ENCODE results near the gene AUH.

AUH gene

DNA sequence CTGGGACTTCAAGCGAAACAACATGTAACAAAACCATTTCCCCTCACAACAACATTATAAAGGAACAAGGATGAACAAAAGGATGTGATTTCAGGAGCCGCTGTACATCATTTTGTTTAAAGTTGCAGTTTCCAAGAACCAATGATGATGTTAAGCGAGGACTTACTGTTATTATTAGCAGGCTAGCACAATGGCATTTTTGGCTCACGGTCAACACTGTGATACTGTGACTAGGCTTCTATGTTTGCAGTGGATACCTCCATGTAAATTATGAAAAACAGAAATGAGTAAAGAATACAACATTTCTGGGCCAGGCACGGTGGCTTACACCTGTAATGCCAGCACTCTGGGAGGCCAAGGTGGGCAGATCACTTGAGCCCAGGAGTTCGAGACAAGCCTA lies 113.0 kb downstream of the AUH start:
- no peak for DNase-seq

DNA sequence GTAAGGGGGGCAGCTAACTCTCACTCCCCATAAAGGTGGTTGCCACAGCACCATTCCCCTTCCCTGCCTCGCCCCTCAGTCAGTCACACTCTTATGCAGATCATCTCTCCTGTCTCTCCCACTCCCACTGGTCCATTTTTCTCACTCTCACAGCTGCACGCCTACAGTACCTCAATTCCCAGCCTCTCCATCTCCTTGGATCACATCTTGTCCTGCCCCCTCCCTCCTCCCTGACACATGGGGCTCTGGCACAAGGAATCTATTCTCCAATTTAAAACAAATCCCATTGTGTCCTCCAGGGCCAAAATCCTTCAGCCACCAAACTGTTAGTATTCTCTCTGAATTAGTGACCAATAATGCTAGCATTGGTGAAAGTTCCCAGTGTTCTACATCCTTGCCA lies 114.4 kb downstream of the AUH start:
- peak in 1 of 56 donors; percentile 33 for DNase-seq

DNA sequence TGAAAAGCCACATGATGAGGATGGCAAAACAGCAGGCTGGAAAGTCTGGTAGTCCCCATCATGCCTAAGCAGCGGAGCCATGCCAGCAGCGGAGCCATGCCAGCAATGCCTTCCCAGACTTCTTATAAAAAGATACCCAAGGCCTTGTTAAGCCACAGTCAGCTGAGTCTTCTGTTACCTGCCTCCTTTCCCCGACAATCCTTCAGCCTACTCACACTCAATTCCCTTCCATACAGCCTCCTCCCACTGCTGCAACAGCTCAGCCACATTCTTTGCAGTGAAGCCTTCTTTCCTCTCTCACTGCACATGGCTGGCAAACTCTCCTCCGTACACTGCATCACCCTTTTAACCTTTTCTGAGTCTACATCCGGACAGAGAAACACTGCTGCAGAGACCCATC lies 114.9 kb downstream of the AUH start:
- DNase-seq = peak in 3 of 56 donors; percentile 4 to 15 (median 8)

DNA sequence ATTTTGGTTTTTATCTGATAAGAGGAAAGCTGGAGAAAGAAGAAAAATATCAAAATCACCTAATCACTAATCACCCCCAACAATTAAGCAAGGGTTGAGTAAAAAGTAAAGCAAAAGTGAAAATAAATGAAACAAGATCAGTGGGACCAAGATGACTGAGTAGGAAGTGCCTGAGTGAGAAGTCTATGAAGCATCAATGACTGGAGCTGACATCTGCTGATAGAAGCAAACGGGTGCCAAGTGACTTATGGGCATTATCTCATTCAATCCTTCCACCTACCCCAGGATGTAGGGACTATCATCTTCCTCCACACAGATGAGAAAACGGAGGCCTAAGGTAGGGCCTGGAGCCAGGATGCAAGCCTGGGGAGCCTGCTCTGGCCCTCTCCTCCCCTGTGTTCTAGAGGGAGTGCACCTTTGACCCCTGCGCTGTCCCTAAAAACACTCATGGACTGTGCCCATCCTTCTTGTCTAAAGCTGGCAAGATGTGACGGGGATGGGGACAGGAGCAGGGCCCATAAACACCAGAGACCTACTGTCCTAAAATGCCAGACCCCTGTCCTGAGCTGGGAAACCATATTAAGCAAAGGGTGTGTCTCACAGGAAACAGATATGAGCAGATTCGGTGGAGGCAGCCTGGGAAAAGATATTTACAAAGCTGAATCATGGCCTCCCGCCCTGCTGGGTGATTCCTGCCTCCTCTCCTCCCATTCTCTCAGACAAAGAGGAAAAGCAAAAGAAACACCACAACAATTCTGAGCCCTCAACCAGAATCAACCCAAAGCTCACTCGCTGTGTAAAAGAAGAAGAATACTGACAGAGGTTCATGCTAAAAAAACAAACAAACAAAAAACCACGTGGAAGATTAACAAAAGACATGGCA lies 116.0 kb downstream of the AUH start:
- DNase-seq = no peak

DNA sequence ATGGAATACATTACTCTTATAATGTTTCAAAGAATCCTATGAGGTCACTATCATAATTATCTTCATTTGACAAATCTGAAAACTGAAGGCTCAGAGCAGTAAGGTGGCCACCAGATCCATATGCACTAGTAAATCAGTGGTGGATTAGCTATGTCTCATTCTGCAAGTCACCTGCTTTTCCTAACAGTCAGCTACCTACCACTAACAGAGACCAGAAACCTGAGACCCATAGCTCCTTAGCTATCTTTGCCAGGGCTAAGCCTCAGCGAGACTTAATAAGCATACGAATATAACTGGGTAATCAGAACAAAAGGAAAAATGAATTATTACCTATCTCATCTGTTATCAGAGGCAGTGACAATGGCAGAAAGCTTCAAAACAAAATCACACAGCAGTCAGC lies 118.7 kb downstream of the AUH start:
- no peak for DNase-seq

DNA sequence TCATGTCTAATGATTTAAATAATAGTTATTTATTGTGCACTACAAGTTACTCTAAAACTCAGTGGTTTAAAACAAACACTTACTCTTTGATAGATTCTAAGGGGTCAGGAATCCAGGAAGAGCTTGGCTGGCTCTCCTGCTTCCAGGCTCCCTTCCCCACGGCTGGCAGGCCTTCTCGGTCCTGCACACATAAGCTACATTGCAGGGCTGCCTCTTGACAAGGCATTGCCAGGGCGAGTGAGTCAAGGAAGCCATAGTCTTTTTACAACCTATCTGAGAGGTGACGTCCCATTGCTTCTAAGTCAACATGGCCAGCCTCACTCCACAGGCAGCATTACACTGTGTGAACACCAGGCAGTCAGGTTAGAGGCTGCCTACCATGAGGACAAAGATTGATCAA lies 119.8 kb downstream of the AUH start:
- peak in 5 of 56 donors; percentile 14 to 28 (median 20) for DNase-seq

DNA sequence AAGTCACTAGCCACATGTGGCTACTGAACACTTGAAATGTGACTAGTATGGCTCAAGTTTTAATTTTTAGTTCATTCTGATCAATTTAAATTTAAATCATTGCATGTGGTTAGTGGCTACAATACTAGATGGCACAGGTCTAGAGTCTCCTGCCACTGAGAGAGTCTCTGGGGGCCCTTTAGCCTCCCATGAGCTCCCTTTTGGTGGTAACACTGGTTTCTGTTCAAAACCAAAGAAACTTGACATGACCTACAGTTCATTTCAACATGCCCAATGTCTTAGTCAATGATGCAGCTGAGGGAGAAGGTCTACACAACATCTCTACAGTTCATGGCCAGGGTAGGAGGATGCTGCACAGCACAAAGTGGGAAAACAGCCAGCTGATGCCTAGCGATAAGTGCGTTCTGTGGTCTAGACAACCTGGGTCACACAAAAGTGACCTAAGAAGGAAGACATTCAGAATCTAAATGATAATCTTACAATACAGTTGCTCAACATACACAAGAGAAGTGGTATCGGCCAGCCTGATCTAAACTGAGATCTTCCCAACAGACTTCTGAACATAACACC lies 121.0 kb downstream of the AUH start:
- no peak for DNase-seq

DNA sequence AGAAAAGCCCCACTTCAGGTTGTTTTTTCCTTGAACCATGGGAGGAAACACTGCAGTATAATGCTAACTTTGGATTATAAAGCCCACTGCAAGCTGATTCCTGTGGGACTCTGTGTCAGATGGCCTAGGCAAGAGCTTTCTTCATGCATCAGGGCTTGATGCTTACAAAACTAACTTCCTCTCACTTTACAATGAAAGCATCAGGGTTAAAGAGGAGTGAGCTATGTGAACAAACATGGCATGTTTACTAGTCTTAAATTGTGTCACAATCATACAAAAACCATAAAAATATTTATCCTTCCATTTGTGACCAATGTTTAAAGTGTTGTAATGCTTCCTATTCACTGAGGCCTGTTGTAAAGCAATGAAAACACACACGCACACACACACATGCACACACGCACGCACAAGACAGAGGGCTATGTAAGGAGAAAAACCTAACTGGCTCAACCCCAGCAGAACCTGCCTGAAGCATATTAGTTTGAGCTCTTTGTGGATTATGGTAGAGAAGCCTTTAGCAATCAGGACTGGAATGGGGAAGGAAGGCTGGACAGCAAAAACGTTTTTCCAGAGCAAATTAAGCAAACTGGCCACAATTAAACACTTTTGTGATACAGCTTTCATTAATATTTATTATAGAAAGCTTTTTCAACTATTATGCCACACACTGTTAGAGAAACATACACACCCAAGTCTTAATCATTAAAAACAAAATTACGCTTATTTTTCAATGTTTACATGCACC lies 122.2 kb downstream of the AUH start:
- no peak for DNase-seq

DNA sequence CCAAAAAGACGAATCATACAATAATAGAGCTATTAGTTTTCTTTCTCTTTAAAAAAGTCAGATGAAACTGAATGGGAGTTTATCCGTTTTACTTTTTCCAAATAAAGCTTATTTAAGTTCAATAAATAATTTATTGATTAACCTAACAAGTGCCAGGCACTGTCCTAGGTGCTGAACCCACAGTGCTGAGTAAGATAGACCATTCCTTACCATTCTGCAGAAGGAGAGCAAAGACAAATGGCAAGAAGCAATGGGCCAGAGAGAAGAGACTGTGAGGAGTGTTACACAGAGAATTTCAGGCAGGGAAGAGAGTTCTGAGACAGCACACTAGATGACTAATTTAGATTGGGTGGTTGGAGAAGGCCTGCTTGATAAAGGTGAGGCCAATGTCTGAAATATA lies 127.2 kb downstream of the AUH start:
- DNase-seq = no peak

DNA sequence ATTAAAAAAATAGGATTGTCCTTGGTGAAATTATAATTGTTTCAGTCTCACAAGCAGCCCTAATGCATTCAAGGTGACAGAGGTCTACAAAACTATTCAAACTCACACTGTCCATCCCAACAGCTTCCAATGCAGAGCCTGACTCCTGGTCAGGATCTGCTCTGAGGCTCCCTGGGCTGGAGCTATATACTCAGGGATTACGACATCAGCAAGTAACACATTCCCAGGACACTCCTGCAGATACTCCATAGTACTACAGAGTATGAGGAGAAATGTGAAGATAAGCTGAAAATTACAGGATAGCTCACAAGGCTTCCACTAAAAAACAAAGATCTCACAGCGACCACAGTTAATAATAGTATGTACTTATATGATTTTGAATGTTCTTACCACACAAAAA lies 130.1 kb downstream of the AUH start:
- no peak for DNase-seq

DNA sequence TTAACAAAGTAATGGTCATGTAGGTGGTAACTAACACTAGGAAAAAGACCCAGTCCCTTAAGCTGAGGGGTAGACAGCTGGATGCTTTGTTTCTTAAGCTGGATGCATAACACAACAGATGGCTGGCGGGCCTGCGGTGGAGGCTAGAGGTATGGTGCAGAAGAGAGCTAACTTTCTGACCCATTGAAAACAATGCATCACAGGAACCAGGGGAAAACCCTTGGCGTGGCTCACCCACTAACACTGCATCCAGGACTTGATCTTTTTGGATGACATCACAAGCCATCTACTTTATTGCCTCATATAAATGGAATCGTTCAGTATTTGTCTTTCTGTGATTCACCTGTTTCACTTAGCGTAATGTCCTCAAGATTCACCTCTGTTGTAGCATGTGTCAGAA lies 138.7 kb downstream of the AUH start:
- DNase-seq = no peak

DNA sequence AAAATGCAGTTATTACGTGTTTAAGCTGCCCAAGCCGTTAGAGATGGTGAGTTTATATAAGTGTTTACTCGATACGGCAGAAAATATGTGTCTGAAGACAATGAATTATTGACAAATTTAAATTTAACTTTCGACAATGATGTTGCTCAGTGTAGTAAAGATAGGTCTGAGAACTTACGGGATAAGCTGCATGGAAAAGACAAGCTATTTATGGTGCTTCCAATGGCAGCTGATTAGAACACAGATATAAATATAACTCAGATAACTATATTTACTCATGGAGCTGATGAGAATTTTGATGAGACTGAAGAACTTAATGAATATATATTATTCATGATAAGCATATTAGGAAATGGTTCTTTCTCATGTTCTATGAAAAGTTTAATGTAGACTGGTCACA lies 139.3 kb downstream of the AUH start:
- DNase-seq = no peak

DNA sequence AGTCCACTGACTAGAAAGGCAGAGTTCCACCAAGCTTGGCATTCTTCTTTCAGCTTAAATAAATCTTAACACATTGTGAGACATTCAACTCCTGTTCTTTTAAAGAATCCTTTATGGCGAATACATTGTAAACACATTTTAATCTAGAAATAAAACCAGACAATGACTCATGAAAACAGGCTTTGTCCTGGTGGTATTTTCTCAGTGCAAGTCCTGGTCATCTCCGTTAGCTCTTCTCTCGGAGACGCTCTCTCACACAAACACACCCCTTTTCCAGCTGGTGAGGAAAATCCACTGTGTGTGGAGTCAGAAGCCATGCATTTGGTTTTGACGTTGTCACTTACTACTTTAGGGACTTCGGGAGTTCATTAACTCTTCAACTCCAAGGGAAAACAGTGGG lies 140.4 kb downstream of the AUH start:
- no peak for DNase-seq

DNA sequence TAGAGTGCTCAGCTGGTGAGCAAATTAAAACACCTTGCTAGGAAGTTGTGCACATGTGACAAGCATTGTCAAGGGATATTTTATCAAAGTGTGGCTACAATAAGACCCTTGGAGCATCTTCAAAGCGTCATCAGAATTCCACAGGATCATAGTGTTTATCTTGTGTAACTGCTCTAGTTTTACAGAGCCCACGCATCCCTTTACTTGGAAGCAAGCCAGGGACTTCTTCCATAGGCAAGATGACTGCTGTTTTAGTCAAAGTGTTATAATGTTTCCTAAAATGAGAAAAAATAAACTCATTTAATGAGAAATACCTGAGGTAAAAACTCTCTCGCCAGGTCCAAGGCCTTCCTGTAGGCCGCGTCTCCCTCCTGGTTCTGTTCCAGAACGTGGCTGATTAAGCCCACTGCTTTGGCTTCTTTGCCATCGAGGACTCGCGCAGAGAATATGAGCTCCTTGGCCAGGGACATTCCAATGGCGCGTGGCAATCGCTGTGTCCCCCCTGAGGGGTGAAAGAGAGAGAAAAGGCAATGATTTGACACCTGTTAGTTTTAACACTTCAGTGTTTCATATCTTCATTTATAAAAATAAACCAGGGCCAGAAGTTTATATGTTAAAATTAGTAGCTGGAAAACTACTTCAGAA lies 141.1 kb downstream of the AUH start:
- peak in 1 of 56 donors; percentile 5 for DNase-seq

DNA sequence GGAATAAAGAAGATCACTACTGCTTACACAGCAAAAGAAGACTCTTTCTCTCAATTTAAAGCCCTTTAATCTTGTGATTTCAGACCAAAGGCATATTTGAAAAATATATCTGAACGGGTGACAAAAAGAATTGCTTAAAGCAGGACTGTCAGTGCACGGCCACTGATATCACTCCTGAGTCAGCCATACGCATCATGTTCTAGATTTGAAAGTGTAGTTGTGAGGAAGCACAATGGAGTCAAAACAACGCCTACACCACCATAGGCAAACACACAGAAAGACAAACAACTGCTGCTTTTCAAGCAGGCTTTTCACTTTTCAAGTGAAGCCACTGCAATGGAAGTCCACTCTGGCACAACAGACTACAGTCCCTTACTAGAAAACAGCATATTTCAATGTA lies 141.7 kb downstream of the AUH start:
- DNase-seq = no peak

DNA sequence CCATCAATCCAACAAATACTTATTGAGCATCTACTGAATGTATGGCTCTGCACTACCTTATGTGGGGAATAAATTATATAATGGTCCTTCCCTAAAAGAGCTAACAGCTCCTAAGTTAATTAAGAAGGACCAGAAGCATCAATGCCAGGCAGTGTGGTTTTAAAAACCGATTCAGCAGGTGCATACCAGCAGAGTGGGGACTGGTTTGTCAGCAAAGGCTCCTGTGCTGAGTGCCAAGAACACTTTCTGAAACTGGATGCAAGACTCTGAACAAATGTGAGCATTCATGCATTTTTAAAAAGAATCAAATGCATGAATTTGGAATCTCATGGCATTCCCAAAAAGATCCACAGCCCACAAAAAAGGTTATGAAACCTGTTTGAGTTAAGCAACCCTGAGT lies 142.2 kb downstream of the AUH start:
- peak in 1 of 56 donors; percentile 21 for DNase-seq

DNA sequence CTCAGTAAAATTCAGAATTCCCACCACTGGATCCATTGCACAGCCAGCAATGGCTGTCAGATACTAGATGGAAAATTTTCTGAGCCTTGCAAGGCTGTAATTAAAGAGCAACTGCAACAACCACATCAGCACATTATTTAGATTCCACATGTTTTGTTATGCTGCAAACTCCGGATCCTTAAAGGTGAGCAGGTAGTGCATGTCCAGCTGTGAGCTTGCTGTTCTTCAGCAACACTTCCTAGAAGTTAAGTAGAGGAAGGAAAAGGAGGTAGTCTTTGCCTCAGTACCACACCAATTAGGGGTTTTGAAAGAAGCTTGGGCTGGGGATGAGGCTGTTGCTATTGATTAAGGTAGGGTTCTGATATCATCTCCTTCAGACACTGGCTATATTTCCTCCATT lies 144.3 kb downstream of the AUH start:
- DNase-seq = no peak

DNA sequence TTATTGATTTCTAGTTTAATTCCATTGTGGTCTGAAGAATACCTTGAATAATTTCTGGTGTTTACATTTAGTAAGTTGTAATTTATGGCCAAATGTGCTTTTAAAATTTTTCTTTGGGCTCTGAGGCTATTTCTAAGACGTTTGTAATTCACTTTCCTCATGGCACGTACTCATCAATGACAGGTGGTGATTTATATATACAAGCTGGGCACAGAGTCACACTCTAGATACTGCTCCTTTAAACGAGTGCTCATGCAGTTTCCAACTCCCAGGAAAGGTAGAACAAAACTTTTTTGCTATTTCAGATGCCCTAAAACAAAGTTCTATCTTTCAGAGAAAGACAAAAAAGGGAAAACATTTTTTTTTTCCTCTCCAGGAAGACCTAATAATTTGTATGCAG lies 146.9 kb downstream of the AUH start:
- no peak for DNase-seq

DNA sequence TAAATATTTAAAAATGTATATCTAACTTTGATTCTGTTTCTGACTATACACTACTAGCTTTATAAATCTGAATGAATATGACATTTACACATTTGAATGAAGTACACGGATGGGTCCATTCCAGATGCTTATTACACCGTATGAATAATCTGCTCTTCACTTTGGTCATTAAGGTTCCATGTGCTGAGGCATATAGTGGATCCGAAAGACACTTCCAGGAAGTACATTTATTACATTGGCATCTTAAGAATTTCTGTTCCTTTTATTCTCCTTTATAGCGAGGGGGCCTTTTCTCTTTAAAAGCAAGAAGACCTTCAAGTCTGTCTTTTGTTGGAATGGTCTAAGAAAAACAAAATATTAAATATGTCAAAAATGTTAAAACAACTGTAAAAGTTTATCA lies 147.6 kb downstream of the AUH start:
- no peak for DNase-seq

DNA sequence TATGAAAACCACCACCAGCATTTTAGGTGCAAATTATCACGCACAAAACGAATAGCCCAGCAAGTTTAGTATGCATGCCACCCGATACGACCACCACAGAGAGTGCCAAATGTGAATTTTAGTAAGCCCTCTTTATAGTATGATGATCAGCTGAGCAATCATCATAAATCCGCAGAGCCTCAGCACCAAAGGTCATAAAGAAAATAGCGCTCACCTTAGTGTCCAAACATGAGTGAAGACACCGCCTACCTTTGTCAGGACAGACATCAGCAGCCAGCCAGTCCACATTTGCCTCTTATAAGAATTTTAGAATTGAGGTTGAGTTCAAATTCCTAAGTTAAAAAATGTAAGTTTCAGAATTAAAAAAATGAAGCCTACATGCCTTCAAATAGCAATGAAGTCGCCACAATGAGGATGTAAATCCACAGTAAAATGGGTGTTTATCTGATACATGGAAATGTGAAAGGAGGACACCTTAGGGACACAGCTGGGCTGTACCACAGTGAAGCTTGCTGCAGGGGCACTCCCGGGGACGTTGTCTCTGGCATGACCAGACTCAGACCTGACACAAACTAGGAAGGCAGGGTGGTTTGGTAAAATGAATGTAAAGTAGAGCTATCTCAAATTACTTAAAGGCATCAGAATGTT lies 149.0 kb downstream of the AUH start:
- DNase-seq = no peak

DNA sequence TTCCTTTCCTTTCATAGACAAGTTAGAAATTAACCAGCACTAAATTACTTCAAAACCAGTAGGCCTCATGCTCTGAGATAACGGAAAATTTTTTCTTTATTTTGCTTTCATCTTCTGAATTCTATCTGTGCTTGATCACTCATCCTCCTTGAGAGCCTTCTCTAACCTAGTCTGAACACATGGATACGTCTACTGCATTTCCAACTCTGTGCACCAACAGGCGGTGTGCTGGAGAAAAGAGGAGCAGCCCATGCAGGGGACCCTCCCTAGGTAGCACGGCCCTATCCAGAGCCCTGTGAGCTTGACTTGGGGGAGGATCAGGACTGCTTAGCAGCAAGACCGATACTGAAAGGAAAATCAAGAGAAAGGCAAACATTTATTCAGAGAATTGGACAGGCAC lies 149.8 kb downstream of the AUH start:
- no peak for DNase-seq

DNA sequence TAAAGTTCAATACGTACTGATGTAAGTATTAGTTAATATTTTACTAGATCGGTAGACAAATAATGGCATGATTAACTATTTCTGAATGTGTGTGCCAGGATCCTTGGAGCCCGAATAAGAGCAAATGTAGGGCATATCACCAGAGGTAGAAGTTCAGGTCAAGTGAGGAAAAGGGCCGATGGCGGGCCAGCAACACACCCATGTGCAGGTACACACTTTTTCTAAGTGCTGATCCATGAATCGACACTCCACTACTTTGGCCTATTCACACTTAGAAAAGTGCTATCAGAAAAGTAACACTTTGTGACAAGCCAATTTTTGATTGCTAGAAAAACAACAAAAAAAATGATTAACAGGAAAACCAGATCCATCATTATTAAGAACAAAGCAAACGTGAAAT lies 150.3 kb downstream of the AUH start:
- no peak for DNase-seq

Measured in amygdala (tissue), 56 donors.